ENCODE measurements around the gene UMOD.

GRCh38 chr16:20300312-20301097 lies 52.0 kb downstream of the UMOD start:
- TF ChIP-seq GATA3 (IDR thresholded peaks at IDR 0.05; ENCODE audit: low read depth, low read length) (no peak), GATA2 (IDR thresholded peaks at IDR 0.05; ENCODE audit: low read depth, low read length) (no peak)

Measured in SH-SY5Y (cell line).